Right ventricle myocardium inferior (tissue), 1 donor: Measurements from ENCODE around the gene ARVCF. TPM values are rescaled to one million over a fixed set of nuclear protein-coding genes. Genes with fewer than 3 reads are reported as not detected.

Experiments used
- ATAC-seq: fragments of 200-7000 bp; cut with Tn5 transposase; one replicate; pipeline ENCODE4 v1.9.1; 2020; ENCODE audit warnings: mild to moderate bottlenecking, moderate library complexity
- DNase-seq: peaks from one replicate; pipeline ENCODE4 v3.0.0; 2021; ENCODE audit errors: missing footprints
- intact Hi-C: fragments of 100-400 bp; cut with DNase I; formaldehyde crosslinking; loops from one replicate; pipeline ENCODE4 v1.11.0; 2022
- total RNA-seq: library from RNA; stranded (reverse); fragmentation: NEBNext Ultra II Directional; extraction: Animal tissue kit (Norgen Biotek cat#: 25700); gene quantifications from one replicate; pipeline ENCODE4 v1.2.1, GENCODE V29; 2021
- donor health status: DM: no; HTN: yes; CAD: no; lungs with severe emphysema.

The ARVCF gene
- total RNA-seq, 1 donor from 2014 or later, result 30.5 TPM

GRCh38 chr22:19982991-19983578 is 33.5 kb downstream of the ARVCF start:
- ATAC-seq, result peak; percentile 27
- intact Hi-C loops, result no loop called here
- peak; percentile 66 for DNase-seq

DNA sequence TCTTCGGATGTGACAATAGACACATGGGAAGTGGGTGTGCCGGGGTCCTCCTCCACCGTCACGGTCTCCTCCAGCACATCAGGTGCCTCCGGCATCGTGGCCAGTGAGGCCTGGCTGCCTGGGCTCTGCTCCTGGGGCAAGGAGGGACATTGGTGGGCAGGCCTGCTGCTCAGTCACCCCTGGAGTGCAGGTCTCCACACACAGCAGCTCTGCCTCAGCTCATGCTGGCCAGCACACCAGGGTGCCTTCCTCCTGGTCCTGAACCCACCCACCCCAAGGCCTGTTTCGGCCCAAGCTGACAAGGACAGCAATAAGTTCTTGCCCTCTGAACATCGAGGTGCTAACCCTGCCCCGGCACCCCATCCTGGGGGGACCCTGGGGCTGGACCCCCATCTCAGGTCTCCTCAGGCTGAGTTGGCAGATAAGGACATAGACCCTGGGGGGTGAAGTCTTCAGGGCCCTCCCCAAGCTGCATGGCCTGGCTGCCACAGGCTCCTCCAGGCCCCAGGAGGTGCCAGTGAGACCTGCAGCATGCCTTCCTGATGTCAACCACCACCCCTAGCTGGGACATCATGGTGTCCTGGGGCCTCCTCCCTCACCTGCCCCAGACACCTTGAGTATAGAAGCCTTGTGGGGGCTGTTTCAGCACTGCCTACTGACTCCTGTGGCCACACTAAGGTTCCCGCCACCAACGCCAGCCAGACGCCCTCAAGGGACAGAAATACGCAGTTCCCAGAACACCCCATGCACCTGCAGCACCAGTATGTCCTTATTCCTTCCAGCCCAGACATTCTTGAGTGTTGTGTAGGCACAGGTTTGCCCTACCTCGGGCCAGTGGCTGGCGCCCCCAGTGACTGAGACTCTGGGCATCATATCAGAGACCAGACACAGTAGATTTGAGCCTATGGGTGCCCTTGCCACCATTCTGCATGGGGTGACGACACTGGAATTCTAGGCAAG is 34.4 kb downstream of the ARVCF start:
- DNase-seq (peak; percentile 54), ATAC-seq (no peak)
- intact Hi-C loops, result no loop called here

- ATAC-seq (no peak), DNase-seq (peak; percentile 45)
- intact Hi-C loops, result no loop called here
Observed at GRCh38 chr22:19981171-19981960, 35.3 kb downstream of the ARVCF start.

- DNase-seq (peak; percentile 42), ATAC-seq (no peak)
- intact Hi-C loops, result no loop called here
Observed at GRCh38 chr22:19980766-19981165, 35.9 kb downstream of the ARVCF start.

DNA sequence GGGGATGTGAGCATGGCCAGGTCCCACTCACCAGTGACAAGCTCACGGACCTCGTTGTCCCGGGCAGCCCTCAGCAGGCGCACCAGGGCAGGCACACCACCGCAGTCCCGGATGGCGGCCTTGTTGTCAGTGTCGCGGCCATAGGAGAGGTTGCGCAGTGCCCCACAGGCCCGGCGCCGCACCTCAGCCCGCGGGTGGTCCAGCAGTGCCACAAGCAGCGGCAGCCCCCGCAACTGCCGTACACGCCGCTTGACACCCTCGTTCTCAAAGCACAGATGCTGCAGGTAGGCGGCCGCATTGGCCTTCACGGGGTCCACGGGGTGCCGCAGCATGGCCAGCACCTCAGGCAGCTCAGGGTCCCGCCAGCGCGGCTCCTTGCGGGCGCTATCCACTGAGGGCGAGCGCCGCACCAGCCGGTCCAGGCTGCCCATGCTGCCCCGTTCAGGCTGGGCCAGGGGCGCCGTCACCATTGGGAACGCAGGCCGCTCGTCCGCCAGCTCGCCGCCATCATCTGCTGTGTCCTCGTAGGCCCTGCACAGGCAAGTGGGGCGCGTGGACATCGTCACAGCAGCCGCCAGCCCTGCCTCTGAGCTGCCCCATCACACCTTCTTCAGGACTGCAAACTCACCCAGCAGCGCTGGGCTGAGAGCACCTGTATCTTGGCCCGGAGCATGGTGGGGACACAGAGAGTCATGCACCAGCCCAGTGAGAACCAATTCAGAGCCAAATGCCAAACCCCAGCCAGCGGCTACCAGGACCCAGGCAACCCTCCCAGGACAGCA is 36.7 kb downstream of the ARVCF start:
- ATAC-seq (no peak), DNase-seq (peak; percentile 68)
- intact Hi-C loops, result no loop called here

DNA sequence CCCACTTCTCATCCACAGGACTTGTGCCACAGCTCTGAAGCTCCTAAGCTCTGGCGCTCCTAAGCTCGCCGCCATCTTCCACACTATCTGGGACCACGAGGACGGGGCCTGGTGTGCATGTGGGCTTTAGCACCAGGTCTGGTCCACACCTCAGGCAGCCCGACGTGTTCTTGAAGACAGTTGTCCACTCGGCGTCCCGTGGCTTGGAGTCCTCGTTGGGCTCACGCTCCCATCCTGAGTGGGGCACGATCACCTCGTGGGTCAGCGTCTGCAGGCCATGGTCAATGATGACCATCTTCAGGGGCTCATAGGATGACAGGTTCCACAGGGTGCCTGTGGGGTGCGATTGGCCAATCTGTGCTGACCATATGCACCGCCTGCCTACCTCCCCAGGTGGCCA is 37.9 kb downstream of the ARVCF start:
- DNase-seq, result no peak
- intact Hi-C loops, result no loop called here
- no peak for ATAC-seq

DNA sequence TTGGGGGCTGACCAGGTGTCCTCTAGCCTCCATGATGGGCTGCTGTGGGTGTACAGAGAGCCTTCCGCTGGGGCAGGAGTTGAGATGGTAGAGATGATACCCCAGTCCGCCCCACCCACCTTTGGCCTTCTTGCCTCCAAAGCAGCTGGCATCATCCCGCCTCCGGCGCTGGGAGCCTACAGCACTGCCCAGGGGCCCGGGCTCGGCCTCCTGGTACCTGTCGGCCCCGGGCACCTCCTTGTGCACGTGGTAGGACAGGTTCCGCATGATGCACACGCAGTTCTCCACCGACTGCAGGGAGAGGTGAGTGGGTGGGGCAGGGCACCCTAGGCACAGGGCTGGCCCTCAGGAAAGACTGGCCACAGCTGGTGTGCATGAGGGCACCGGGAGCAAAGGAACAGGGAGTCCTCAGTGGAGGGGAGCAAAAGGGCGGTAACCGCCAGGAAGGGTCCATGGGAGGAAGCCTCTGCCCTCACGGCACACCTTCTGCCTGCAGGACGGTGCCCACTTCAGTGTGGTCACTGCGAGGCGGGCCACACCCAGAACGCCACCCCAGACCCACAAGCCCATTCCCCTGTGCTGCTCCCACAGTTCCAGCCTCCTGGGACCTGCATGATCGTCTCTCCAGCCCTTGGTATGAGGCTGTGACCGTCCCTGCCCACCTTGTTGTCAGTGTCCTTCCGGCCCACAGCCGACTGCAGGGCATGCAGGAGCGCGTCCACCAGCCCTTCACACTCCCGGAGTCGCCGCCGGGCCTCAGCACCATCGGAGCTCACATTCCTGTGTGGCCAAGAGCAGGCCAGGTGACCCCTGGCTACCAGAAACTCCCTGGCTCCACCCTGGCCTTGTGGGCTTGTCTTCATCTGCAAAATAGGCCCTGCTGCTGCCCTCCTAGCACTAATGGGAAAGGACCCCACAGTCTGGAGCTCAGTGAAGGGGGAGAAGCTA is 39.1 kb downstream of the ARVCF start:
- ATAC-seq (no peak), DNase-seq (no peak)
- intact Hi-C loops, result no loop called here

GRCh38 chr22:19976671-19977070 is 40.0 kb downstream of the ARVCF start:
- ATAC-seq (no peak), DNase-seq (no peak)
- intact Hi-C loops, result no loop called here

DNA sequence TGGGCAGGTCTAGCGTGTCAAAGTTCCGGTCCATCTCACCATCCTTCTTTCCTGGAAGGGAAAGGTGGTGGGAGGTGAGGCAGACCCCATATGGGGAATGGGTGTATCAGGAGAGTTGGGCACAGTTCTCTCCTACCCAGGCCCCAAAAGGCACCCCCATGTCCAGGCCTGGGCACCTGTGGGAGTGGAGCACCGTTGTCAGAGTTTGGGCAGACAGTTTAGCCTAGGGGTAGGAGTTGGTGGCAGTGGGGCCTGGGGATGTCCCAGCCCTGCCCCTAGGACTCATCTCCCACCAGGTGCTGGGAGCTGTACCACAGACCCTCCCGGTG is 41.0 kb downstream of the ARVCF start:
- ATAC-seq (no peak), DNase-seq (no peak)
- intact Hi-C loops, result no loop called here

- intact Hi-C loops, result no loop called here
Observed at GRCh38 chr22:19974935-19975706, 41.5 kb downstream of the ARVCF start.

DNA sequence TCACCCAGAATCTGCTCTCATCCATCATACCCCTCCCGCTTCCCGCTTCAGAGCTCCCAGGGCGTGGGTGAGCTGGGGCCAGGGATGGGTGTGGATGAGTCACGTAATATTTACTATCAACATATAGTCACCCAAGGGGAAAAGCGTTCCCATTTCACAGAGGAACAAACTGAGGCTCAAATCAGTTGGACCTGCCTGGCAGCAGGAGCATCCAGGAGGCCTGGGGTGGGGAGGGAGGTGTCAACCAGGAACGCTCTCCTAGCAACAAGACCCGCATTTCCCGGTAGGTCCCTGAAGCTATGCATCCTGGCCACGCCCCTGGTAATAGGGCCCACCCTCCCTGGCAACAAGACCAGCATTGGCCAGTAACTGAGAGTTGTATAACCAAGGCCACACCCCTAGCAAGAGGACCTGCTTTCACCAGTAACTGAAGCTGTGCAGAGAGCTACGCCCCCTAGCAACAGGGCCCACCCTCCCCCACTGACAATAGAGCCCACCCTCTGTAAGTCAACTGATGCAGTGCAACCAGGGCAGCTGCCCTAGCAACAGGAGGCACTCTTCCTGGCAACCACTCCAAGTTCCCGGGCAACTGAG is 42.3 kb downstream of the ARVCF start:
- ATAC-seq (no peak), DNase-seq (no peak)
- intact Hi-C loops, result no loop called here

More at GRCh38 chr22:19974935-19975706, 41.5 kb downstream of the ARVCF start:
- no peak for DNase-seq
- ATAC-seq, result no peak

- intact Hi-C loops, result no loop called here
- no peak for DNase-seq
- no peak for ATAC-seq
Observed at GRCh38 chr22:19973551-19974267, 42.9 kb downstream of the ARVCF start.

GRCh38 chr22:19972652-19973550 is 43.7 kb downstream of the ARVCF start:
- DNase-seq (no peak), ATAC-seq (no peak)

DNA sequence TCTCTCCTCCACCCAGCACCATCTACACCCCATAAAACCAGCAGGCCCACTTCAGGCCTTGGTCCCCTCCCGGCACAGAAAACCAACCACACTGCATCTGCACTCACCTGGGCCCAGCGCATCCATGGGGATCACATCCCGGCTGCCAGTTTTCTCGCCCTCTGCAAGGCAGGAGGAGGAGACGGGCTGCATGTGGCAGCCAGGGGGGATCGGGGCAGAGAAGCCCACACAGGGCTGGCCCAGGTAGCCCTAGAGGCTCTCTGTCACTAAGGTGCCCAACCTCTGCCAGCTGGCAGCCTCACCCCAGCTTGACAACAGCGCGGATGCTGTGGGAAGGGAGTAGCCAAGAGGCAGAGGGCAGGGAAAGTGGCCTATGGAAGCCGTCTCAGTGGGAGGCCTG is 44.4 kb downstream of the ARVCF start:
- ATAC-seq (no peak), DNase-seq (no peak)
- intact Hi-C loops, result no loop called here

More at GRCh38 chr22:19972652-19973550, 43.7 kb downstream of the ARVCF start:
- intact Hi-C loops, result no loop called here
